Urinary bladder (tissue), 2 donors: ENCODE measurements around the gene MEST. TPM values are rescaled to one million over a fixed set of nuclear protein-coding genes. Genes with fewer than 3 reads are reported as not detected.

Source experiments
- polyA plus RNA-seq: library from polyadenylated mRNA; stranded (reverse); fragments of 200-250 nt; gene quantifications from one replicate; pipeline ENCODE4 v1.2.3, GENCODE V29; 2013
- small RNA-seq: library from RNA; depleted of rRNA; stranded (forward); fragments of <200 nt; gene quantifications from one replicate; pipeline ENCODE3, GENCODE V24; 2014
- total RNA-seq: library from RNA; depleted of rRNA; stranded (reverse); fragments of >200 nt; gene quantifications from one replicate; pipeline ENCODE4 v1.2.3, GENCODE V29; 2014
- donor health status: healthy.

MEST gene
- total and polyA plus RNA-seq, 2 donors: 6.7 to 259 TPM

Small RNA genes lying within 50 kb of the gene (small RNA-seq; reads per million reads assigned to genes)
- not detected for gene MIR335
- not detected for gene RF02148
- not detected for gene RF02149
- not detected for gene RF02150

Other genes starting within 250 kb of the MEST start
- gene CPA2, start 225.2 kb upstream of the MEST start, total RNA-seq: not detected
- gene CPA2, start 225.2 kb upstream of the MEST start, polyA plus RNA-seq: 0.09 TPM
- 3.8 TPM for gene CPA4, start 198.9 kb upstream of the MEST start, total RNA-seq
- not detected for gene CPA4, start 198.9 kb upstream of the MEST start, polyA plus RNA-seq
- gene CPA5, start 147.3 kb upstream of the MEST start, total RNA-seq: not detected
- 0.16 TPM for gene CPA5, start 147.3 kb upstream of the MEST start, polyA plus RNA-seq
- 0.63 TPM for gene CPA1, start 111.6 kb upstream of the MEST start, total RNA-seq
- gene CPA1, start 111.6 kb upstream of the MEST start, polyA plus RNA-seq: 0.71 TPM
- gene CEP41, start 51.1 kb upstream of the MEST start, total RNA-seq: 12.3 TPM
- 7.6 TPM for gene CEP41, start 51.1 kb upstream of the MEST start, polyA plus RNA-seq
- 29.4 TPM for gene COPG2, start 176.7 kb downstream of the MEST start, total RNA-seq
- 17.2 TPM for gene COPG2, start 176.7 kb downstream of the MEST start, polyA plus RNA-seq
- not detected for gene TSGA13, start 194.5 kb downstream of the MEST start, total RNA-seq
- not detected for gene TSGA13, start 194.5 kb downstream of the MEST start, polyA plus RNA-seq
- gene KLF14, start 242.1 kb downstream of the MEST start, total RNA-seq: 0.32 TPM
- gene KLF14, start 242.1 kb downstream of the MEST start, polyA plus RNA-seq: 0.03 TPM